SHP77 (cell line): ENCODE results near the gene NLRP7.
"Not testable (repeated sequence)": the region's sequence is repeated elsewhere in the genome, so short reads cannot be mapped to it uniquely, and the experiment has no call there.

ENCODE experiments used
- DNase-seq, 2 experiments: peaks; one replicate each; lab custom pipeline; 2025; lab: John Stamatoyannopoulos, UW

The NLRP7 gene

DNA sequence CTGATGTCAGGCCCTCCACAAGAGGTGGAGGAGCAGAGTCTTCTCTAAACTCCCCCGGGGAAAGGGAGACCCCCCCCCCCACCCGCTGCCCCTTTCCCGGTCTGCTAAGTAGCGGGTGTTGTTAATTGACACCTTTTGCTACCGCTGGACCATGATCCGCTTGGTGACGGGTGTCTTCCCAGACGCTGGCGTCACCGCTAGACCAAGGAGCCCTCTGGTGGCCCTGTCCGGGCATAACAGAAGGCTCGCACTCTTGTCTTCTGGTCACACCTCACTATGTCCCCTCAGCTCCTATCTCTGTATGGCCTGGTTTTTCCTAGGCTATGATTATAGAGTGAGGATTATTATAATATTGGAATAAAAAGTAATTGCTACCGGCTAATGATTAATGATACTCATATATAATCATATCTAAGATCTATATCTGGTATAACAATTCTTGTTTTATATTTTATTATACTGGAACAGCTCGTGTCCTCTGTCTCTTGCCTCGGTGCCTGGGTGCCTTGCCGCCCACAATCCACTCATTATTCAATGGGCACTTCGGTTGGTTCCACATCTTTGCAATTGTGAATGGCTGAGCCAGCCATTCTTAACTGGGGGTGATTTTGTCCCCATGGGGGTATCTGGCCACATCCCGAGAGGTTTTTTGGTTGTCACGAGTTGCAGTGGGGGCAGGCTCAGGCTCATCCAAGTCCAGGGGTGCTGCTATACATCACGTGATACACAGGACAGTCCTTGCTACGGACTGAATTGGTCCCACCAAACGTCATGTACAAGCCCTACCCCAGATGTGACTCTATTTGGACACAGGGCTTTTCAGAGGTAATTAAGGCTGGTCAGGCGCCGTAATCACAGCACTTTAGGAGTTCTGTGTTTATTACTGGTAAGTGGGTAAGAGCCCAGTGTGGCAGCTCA lies 27.4 kb downstream of the NLRP7 start:
- DNase-seq, result not testable (repeated sequence)

DNA sequence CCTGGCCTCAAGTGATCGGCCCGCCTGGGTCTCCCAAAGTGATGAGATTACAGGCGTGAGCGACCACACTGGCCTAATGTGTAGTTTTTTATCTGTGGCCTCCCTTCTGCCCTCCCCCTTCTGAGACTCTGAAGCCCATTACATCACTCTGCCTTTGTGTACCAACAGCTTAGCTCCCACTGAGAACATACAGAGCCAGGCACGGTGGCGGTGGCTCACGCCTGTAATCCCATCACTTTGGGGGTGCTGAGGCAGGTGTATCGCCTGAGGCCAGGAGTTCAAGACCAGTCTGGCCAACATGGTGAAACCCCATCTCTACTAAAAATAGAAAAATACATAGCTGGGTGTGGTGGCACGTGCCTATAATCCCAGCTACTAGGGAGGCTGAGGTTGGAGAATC lies 28.8 kb downstream of the NLRP7 start:
- DNase-seq, result no peak

DNA sequence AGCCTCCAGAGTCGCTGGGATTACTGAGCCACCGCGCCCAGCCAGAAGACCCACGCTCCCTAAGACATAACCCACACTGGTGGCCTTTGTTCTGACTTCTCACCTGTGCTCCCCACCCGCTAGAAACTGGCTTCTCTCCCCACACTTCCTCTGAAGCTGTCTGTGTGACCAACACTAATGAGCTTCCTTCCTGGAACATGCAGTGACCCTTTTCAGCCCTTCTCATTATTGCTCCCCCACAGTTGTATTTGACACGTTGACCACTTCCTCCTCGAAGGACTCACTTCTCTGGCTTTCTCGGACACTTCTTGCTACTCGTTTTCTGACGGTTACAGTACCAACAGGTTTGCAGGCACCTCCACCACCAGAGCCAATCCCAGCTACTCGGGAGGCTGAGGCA lies 30.5 kb downstream of the NLRP7 start:
- no peak for DNase-seq

DNA sequence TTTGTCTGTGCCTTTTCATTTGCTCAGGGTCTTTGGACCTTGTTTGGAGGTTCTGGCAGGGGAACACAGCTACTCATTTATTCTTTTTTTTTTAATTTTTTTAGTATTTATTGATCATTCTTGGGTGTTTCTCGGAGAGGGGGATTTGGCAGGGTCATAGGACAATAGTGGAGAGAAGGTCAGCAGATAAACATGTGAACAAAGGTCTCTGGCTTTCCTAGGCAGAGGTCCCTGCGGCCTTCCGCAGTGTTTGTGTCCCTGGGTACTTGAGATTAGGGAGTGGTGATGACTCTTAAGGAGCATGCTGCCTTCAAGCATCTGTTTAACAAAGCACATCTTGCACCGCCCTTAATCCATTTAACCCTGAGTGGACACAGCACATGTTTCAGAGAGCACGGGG lies 39.4 kb downstream of the NLRP7 start:
- DNase-seq, result not testable (repeated sequence)

DNA sequence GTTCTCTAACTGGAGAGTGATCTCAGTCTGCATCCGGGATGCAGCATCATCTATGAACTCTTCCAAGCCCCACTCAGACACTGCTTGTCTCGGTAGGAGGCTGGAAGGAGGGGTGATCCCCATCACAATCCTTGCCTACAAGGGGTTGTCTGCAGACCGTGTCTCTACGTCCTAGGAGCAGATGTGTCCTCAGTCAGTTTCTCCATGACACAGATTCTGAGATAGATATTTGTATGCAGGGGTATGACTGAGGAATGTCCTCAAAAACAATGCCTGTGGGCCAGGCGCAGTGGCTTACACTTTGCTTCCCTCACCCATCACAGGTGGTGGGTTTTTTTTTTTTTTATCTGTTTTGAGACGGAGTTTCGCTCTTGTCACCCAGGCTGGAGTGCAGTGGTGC lies 40.5 kb downstream of the NLRP7 start:
- no peak for DNase-seq

DNA sequence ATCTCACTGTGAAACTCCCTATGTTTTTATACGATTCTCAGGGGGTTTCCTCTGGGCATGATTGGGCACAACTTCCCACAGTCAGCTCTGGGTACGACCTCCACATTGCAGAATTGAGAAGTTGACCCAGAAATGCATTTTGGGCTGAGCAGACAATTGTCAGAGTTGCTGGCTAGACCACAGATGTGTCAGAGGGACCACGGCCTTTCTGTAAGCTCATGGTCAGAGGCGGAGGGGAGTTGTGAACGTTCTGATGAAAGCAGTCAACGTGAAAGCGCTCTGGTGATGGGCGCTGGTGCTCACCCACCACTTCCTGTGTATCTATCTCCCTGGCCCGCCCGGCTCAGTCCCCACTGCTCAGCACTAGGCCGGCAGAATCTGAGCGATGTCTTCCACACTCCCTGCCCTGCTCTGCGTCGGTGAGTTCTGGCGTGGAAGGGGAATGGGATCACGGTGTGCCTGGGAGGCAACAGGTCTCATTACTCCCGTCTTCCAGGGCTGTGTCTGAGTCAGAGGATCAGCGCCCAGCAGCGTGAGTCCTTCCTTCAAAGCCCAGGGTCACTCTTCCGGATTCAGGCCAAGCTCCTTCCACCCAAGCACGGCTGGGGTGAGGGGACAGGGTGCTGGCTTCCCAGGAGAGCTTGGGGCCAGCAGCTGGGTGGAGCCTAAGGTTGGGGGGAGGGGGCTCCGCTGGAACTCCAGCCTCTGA lies 41.4 kb downstream of the NLRP7 start, which contains the start of gene NCR1:
Gene NCR1, plus strand, starts transcription at position 346 of the 709 bp plus-strand sequence. Its CDS starts 40 bp downstream, at position 386.
- no peak for DNase-seq

DNA sequence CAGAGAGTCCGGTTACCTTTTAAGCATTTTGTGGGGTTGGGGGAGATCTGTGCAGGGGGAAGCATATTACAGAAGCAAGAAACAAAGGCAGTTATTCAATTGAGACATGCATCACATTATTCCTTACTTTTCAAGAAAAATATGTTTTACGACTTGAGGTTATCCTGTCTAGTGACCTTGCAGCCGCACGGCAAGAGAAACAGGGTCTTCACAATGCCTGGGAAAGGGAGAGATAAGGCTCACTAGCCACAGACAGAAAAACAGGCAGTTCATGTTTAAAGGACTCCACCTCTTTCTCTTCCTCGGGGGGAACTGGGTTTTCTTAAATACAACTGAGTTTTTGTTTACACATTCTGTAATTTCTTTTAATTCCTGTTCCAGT lies 41.9 kb downstream of the NLRP7 start:
- DNase-seq, result no peak

DNA sequence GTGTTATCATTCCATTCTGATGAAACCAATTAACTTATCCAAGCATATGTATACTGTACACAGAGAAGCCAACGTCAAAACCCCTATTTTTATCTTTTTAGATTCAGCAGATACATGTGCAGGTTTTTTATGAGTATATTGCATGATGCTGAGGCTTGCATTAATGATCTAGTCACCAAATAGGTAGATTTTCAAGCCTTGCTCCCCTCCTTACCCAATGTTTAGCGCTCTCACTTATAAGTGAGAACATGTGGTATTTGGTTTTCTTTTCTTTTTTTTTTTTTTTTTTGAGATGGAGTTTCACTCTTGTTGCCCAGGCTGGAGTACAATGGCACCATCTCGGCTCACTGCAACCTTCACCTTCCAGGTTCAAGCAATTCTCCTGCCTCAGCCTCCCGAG lies 43.1 kb downstream of the NLRP7 start:
- DNase-seq, result not testable (repeated sequence)

DNA sequence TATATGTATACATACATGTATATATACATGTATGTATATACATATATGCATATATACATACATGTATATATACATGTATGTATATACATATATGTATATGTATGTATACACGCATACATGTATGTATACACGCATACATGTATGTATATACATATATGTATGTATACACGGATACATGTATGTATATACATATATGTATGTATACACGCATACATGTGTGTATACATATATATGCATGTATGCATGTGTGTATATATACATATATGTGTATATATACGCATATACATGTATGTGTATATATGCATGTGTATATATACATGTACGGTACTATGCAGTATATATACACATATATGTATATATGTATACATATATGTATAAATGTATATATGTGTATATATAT lies 44.0 kb downstream of the NLRP7 start:
- no peak for DNase-seq

DNA sequence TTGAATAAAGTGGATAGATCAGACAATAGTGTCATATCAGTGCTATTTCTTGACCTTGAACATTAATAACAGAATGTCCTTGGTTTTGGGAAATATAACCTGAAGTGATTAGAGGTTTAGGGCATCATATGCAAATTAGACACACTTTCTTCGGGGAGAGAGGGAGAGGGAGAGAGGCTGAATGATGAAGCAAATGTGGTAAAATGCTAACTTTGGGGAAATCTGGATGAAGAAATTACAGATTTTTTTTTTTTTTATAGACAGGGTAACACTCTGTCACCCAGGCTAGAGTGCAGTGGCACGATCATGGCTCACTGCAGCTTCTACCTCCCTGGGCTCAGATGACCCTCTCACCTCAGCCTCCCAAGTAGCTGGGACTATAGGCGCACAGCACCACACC lies 45.3 kb downstream of the NLRP7 start:
- DNase-seq, result no peak

DNA sequence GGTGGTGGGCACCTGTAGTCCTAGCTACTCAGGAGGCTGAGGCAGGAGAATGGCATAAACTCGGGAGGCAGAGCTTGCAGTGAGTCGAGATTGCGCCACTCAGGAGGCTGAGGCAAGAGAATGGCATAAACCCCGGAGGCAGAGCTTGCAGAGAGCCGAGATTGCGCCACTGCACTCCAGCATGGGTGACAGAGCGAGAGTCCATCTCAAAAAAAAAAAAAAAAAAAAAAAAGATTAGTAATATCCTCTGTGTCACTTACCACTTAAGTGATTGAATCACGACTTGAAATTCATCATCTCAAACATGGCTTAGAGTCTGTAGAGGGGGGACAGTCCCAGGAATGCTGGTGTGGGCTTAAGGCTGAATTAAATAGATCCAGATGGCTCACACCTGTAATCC lies 46.2 kb downstream of the NLRP7 start:
- DNase-seq, result not testable (repeated sequence)

DNA sequence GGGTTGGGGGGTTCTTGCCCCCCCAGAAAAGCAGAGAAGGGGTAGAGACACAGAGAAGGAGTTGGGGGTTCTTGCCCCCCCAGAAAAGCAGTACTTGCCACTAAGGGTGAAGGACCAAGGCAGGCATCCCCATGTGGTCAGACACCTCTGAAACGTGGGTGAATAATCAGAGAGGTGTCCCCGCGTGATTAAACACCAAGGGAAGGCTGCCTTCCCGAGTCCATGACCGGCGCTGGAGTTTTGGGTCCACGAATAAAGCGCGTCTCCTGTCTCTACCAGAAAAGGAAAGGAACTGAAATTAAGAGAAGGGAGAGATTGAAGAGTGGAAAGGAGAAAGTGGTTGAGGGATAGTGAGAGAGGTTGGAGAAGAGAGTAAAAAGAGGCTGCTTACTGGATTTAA lies 47.7 kb downstream of the NLRP7 start:
- not testable (repeated sequence) for DNase-seq

DNA sequence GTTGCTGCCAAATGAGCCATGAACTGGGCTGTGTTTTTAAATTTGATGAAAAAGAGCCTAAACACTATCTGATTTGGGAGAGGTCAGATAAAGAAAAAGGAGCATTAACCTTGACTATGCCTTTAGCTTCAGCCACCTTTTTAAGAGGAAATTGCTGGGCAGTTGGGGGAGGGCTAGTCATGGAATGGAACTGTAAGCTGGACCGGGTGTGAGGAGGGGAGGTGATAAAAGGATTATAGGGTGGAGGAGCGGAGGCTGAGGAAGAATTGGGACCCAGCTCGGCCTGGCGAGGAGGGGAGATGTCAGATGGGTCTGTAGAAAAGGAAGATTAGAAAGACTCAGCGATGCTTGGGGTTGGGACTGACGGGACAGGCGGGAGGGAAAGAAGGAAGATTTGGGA lies 48.6 kb downstream of the NLRP7 start:
- not testable (repeated sequence) for DNase-seq

DNA sequence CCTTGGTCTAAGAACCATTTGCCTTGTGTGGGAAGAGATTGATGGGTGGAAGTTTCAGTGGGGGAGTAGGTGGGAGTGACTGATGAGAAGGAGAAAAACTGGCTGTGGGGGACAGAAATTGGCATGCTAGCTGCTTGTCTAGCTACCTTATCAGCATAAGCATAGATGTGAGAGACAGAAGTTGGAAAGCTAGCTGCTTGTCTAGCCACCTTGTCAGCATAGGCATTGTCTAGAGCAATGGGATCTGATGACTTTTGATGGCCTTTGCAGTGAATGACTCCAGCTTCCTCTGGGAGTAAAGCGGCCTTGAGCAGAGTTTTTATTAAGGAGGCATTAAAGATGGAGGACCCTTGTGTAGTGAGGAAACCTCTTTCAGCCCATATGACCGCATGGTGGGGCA lies 51.3 kb downstream of the NLRP7 start:
- DNase-seq, result no peak

DNA sequence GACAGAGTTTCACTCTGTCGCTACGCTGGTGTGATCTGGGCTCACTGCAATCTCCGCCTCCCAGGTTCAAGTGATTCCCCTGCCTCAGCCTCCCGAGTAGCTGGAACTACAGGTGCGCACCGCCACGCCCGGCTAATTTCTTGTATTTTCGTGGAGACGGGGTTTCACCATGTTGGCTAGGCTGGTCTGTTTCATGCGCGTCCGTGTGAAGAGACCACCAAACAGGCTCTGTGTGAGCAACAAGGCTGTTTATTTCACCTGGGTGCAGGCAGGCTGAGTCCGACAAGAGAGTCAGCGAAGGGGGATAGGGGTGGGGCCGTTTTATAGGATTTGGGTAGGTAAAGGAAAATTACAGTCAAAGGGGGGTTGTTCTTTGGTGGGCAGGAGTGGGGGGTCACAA lies 53.2 kb downstream of the NLRP7 start:
- DNase-seq, result not testable (repeated sequence)

DNA sequence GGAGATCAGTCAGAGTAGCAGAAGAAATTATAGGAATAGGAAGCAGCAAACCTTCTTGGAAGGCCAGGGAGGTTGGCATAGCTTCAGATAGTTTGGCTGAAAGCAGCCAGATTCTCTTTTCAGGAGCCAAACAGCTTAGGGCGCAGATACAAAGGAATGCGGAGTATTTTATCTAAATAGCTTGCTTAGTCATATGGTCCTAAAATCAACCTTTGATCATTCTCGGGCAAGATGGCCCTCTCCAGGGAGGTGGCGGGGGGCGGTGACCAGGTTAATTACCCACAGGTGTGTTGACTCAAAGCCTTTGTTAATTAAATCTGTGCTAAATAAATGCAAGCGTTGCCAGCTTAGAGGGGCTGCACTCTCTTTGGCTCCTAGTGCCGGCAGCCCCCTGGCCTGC lies 53.9 kb downstream of the NLRP7 start:
- DNase-seq, result no peak

DNA sequence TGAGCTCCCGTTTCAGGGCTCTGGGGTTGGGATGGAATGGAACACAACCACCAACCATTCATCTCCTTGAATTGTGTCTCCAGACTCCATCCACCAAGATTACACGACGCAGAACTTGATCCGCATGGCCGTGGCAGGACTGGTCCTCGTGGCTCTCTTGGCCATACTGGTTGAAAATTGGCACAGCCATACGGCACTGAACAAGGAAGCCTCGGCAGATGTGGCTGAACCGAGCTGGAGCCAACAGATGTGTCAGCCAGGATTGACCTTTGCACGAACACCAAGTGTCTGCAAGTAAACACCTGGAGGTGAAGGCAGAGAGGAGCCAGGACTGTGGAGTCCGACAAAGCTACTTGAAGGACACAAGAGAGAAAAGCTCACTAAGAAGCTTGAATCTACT lies 57.8 kb downstream of the NLRP7 start:
- DNase-seq, result no peak

DNA sequence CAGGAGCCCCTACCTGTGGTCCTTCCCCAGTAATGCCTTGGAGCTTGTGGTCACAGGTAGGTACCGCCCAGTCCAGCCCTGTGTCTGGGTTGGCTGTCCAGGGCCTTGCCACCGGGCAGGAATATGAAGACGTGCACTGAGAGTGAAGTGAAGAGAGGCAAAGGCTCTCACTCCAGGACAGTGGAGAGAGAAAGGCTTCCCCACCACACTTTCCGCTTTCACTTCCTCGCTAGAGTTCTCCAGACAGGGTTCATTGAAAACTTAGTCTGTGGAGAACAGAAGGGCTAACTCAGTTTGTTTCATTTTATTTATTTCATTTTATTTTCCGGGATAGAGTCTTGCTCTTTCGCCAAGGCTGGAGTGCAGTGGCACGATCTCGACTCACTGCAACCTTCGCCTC lies 59.1 kb downstream of the NLRP7 start:
- DNase-seq, result no peak

DNA sequence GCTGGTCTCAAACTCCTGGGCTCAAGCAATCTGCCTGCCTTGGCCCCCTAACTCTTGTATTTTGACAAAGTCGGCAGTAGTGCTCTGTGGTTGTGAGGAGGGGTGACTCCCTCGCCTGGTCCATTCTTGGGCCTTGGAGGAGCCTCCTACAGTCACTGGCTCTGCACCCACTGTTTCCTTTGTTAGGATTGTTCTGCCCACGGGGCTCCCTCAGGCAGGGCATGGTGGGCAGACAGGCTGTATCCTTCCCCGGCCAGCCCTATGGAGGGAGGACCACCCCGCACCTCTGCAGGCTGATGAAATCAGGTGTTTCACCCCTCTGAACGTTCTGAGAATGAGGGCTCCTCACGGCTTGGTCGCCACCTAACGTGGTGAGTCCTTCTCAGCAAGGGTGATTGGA lies 64.1 kb downstream of the NLRP7 start:
- no peak for DNase-seq

DNA sequence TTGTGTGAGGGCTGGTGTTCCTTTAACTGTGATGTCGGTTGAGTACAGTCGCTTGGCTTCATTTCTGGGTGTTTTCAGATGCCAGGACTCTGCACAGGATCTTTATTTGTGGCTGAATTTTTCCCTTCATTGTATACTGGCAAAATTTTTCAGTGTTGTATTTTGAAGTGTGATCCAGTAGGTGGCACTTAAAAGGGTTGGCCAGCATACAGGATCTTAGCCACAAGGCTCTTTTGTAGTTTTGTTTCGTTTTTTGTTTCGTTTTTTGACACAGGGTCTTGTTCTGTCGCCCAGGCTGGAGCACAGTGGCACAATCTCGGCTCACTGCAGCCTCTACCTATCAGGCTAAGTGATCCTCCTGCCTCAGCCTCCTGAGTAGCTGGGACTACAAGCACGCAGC lies 64.6 kb downstream of the NLRP7 start:
- DNase-seq, result no peak

DNA sequence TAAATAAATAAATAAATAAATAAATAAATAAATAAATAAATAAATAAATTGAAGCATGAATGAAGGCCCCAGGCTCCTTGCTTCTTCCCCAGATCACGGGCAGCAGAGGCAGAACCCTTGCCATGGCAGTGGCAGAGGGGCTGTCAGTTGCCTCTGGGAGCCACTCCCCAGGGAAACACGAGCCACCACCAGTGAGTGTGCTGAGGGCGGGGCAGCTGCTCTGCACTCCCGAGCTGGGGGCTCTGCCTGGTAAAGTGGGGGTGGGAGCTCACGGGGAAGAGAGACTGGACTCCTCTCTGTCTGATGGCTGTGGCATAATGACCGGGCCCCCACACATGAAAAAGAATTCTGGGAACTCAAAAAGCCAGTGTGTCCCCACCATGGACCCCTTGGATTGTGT lies 65.4 kb downstream of the NLRP7 start:
- DNase-seq, result no peak

DNA sequence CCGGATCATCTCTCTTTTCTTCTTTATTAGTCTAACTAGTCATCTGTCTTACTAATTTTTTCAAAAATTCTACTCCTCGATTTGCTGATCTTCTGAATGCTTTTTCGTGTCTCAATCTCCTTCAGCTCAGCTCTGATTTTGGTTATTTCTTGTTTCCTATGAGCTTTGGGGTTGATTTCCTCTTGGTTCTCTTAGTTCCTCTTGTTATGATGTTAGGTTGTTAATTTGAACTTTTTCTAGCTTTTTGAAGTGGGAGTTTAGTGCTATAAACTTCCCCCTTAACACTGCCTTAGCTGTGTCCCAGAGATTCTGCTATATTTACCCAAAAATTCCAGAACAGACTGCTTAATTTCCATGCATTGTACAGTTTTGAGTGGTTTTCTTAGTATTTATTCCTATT lies 69.9 kb downstream of the NLRP7 start:
- DNase-seq, result no peak

DNA sequence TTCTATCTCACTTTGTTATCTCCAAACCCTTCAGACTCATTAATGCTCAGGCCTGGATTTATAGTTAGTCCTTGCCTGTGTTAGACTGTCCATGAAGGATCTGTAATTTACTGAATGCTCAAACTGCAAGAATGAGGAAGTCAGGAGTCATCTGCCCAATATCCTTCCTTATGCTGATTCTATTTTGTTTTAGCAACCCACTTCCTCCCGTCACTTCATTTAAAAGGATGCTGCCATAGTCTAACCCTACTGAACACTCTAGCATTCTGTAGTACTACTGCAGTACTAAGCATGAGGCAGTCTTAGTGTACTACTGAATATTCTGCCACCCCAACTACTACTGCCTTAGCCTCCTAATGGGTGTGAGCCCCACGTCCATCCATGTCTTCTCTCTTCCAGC lies 71.8 kb downstream of the NLRP7 start:
- no peak for DNase-seq
